SK-N-SH treated with all-trans-retinoic acid at 6 μM for 48 hours (cell line): Measurements from ENCODE around the gene POLR3C.

Experiments used
- CREB5 ChIP-seq: fragments of 250-450 bp; sonication (Bioruptor Pico); IDR thresholded peaks from 2 replicates; pipeline ENCODE4 v1.5.1; 2020; ENCODE audit warnings: low read depth, mild to moderate bottlenecking, moderate library complexity
- CSRNP3 ChIP-seq: fragments of 250-450 bp; sonication (Bioruptor Pico); IDR thresholded peaks from 2 replicates; pipeline ENCODE4 v1.5.1; 2021; ENCODE audit warnings: mild to moderate bottlenecking, moderate library complexity
- OSR1 ChIP-seq: fragments of 250-450 bp; sonication (Bioruptor Pico); IDR thresholded peaks from 2 replicates; pipeline ENCODE4 v1.8.0; 2022; ENCODE audit warnings: moderate library complexity, mild to moderate bottlenecking, inconsistent platforms
- PATZ1 ChIP-seq: fragments of 250-450 bp; sonication (Bioruptor Pico); IDR thresholded peaks from 2 replicates; pipeline ENCODE4 v1.8.0; 2020; ENCODE audit warnings: mild to moderate bottlenecking, moderate library complexity, borderline replicate concordance
- RARB ChIP-seq: fragments of 250-450 bp; sonication (Bioruptor Pico); IDR thresholded peaks from 2 replicates; pipeline ENCODE4 v1.8.0; 2021; ENCODE audit warnings: mild to moderate bottlenecking, moderate library complexity
- TOX ChIP-seq: fragments of 250-450 bp; sonication (Bioruptor Pico); IDR thresholded peaks from 2 replicates; pipeline ENCODE4 v1.8.0; 2021; ENCODE audit warnings: mild to moderate bottlenecking, moderate library complexity, borderline replicate concordance
- ZFP30 ChIP-seq: fragments of 450-650 bp; formaldehyde crosslinking; IDR thresholded peaks from 2 replicates; pipeline ENCODE4 v1.5.0; 2022; ENCODE audit warnings: mild to moderate bottlenecking, moderate library complexity
- ZNF565 ChIP-seq: fragments of 450-650 bp; formaldehyde crosslinking; conservative IDR thresholded peaks from 2 replicates; pipeline ENCODE4 v1.5.0; 2020; ENCODE audit warnings: low read depth, mild to moderate bottlenecking, moderate library complexity
- ZNF8 ChIP-seq: fragments of 450-650 bp; formaldehyde crosslinking; IDR thresholded peaks from 2 replicates; pipeline ENCODE4 v1.5.0; 2020; ENCODE audit warnings: mild to moderate bottlenecking, moderate library complexity

- no peak for TF ChIP-seq ZNF565 (CRISPR knock-in tag)
- TF ChIP-seq PATZ1 (CRISPR knock-in tag): no peak
- no peak for TF ChIP-seq CSRNP3 (CRISPR knock-in tag)
- TF ChIP-seq OSR1: no peak
- no peak for TF ChIP-seq CREB5 (CRISPR knock-in tag)
- no peak for TF ChIP-seq ZFP30 (CRISPR knock-in tag)
- no peak for TF ChIP-seq ZNF8 (CRISPR knock-in tag)
- TF ChIP-seq TOX (CRISPR knock-in tag): no peak
- no peak for TF ChIP-seq RARB (CRISPR knock-in tag)
Measured at GRCh38 chr1:145777357-145778145, 46.4 kb upstream of the POLR3C start.
